Activated CD4-positive, CD25-positive, alpha-beta regulatory T cell (primary cell): ENCODE results near the gene FYN.

Experiments used
- DNase-seq, 4 experiments: peaks; one replicate each; lab custom pipeline; 2025; lab: John Stamatoyannopoulos, UW

FYN gene

GRCh38 chr6:111806561-111807497 lies 66.4 kb downstream of the FYN start:
- DNase-seq, result no peak

GRCh38 chr6:111806165-111806547 lies 67.1 kb downstream of the FYN start:
- no peak for DNase-seq

GRCh38 chr6:111805511-111806164 lies 67.6 kb downstream of the FYN start:
- peak in 3 of 4 experiments; percentile 8 to 52 (median 39) for DNase-seq

- peak; percentile 14 to 33 (median 24) for DNase-seq
These were observed 68.5 kb downstream of the FYN start for GRCh38 chr6:111804627-111805235.

- DNase-seq, result no peak
These were observed 69.4 kb downstream of the FYN start for GRCh38 chr6:111803804-111804203.

- DNase-seq, result no peak
These were observed 69.9 kb downstream of the FYN start for GRCh38 chr6:111803371-111803770.

- no peak for DNase-seq
These were observed 70.4 kb downstream of the FYN start for GRCh38 chr6:111802720-111803330.

GRCh38 chr6:111802015-111802414 lies 71.2 kb downstream of the FYN start:
- DNase-seq, result no peak

- DNase-seq, result no peak
These were observed 72.4 kb downstream of the FYN start for GRCh38 chr6:111800821-111801220.

- no peak for DNase-seq
These were observed 72.9 kb downstream of the FYN start for GRCh38 chr6:111800259-111800765.

GRCh38 chr6:111799576-111800258 lies 73.5 kb downstream of the FYN start:
- no peak for DNase-seq

- no peak for DNase-seq
These were observed 74.9 kb downstream of the FYN start for GRCh38 chr6:111798281-111798725.

- no peak for DNase-seq
These were observed 76.8 kb downstream of the FYN start for GRCh38 chr6:111796310-111796918.

- DNase-seq, result no peak
These were observed 77.7 kb downstream of the FYN start for GRCh38 chr6:111795558-111795957.

GRCh38 chr6:111794727-111795452 lies 78.4 kb downstream of the FYN start:
- DNase-seq, result no peak

- no peak for DNase-seq
These were observed 79.0 kb downstream of the FYN start for GRCh38 chr6:111794300-111794699.

- DNase-seq, result peak in 2 of 4 experiments; percentile 15 to 19
These were observed 79.5 kb downstream of the FYN start for GRCh38 chr6:111793711-111794111.

- DNase-seq, result no peak
These were observed 80.1 kb downstream of the FYN start for GRCh38 chr6:111792914-111793700.

- no peak for DNase-seq
These were observed 81.0 kb downstream of the FYN start for GRCh38 chr6:111792241-111792640.
